Activated naive CD4-positive, alpha-beta T cell treated with Interleukin-2 at 50 U/mL for 16 hours (primary cell): Measurements from ENCODE around the gene CMKLR1.
A peak's percentile ranks its signal among the peaks of the same experiment; 100 is the strongest.

Source experiments
- DNase-seq: peaks from one replicate; pipeline ENCODE4 v3.0.0-alpha.2; 2020

Gene CMKLR1

DNA sequence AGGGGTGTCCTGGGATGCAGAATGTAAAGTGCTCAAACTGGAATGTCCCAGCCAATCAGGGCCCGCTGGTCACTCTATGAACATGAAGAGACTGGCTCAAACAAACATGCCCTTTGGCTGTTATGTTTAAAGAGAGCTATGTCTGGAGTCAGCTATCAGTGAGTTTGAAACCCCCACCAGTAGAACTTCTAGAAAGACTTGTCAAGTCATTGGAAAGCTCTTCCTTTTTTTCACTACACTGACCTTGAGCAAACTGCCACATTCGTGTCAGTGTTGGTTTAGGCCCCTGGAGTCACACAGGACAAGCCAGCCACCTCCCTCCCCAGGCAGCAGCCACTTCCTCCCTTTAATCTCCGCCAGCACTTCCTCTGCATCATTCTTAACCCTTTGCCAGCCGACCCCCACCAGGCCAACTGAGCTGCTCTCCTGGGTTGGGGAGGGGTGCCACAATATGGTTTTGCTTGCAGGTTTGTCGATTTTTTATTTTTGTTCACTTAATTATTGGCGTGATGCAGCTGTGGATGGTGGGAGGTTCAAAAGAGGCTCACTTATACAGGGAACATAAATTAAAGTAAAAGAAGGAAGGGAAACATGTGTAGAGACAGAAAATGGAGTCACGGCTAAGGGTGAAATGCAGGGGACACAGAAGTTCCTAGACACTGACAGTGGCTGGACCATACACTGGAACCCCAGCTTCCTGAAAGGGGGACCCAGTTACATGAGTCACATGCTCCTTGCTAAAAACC is 25.3 kb downstream of the CMKLR1 start:
- peak; percentile 12 for DNase-seq

DNA sequence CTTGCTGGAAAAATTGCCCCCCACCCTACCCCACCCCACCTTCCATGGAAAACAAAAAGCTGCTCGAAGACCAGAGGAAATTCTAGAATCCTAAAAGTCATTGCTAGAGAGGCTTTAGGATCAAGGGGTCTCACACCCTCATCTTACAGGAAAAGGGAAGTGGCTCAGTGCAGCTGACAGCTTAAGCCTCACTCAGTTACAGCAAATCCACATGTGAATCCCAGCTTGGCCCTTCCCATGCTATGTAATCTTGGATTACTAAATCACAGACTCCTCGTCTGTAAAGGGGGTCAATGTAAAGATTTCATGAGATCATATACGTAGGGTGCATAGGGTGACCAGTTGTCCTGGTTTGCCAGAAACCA is 25.9 kb downstream of the CMKLR1 start:
- DNase-seq = no peak

DNA sequence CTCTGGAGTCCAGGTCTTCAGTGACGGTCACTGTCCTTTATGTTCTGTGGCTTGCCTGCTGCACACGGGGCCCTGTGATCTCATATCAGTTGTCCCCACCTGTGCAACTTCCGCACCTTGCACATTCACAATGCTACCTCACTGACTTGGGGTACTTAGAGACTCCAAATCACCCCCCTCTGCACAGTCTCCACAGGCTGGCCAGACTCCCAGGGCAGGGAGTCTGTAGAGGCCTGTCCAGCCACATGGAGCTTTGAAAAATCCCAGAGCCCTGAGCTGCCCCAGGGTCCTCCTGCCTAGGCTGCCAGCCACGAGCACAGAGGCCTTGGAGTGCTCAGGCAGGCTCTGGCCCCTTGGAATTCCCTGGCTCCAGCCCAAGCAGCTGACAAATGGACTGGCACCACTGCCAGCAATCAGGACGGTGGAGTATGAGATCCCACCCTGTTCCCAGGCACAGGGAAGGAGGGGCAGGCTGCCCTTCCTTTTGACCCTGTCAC is 26.4 kb downstream of the CMKLR1 start:
- DNase-seq = no peak

DNA sequence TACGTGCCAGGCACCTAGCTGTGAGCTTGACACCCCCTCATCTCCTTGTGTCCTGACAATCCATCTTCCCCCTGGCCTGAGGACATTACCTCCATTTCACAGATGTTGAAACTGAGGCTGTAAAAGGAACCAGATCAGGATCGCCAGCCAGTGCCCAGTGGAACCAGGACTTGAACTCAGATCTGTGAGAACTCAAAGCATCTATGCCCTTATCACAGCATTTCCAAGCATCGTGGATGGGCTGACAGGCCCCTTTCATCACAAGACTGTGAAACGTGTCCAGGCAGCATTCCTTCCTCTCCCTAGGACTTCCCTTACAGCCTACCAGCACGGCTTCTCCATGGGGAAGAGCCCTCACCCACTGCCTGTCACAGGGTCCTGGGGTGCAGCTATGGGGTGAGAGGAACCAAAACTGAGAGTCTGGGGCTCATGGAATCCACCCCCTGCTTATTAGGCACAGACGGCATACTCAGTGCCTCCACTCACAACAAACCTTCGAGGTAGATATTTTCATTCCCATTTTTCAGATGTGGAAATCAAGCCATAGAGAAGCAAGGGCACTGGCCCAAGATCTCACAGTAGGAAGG is 26.9 kb downstream of the CMKLR1 start:
- no peak for DNase-seq

DNA sequence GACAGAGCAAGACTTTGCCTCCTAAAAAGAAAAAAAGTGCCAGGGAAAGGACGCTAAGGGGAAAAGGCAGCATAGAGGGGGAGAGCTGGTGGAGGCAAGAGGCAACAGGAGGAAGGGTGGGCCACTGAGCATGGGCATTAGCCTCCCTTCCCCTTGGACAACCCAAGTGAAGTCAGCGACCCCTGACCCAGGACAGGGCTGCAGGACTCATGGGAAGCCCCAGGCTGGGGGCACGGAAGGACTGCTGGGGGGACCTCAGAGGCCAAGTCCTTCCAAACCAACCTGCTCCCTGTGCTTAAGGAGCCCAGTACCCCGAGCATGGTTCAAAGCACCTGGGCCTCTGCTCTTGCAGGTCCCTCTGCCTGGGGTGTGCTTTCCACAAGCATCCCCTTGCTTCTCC is 27.5 kb downstream of the CMKLR1 start:
- DNase-seq = no peak

DNA sequence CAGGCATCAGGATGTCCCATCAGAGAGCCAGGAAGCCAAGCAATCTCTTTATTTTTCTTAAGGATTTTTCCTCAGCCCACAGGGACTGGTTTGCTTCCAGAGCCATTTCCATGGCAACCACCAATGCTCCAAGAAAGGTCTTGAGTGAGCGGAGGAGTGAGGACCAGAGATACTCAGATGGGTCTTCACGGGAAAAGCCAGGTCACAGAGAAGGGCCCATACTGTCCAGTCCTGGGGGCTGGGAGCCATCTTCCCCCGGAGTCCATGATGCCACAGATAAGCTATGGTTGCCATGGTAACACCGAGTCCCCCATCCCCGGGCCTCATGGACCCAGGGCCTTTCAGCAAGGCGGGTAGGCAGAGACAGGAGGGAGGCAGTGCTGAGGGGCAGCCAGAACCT is 28.6 kb downstream of the CMKLR1 start:
- DNase-seq = no peak

DNA sequence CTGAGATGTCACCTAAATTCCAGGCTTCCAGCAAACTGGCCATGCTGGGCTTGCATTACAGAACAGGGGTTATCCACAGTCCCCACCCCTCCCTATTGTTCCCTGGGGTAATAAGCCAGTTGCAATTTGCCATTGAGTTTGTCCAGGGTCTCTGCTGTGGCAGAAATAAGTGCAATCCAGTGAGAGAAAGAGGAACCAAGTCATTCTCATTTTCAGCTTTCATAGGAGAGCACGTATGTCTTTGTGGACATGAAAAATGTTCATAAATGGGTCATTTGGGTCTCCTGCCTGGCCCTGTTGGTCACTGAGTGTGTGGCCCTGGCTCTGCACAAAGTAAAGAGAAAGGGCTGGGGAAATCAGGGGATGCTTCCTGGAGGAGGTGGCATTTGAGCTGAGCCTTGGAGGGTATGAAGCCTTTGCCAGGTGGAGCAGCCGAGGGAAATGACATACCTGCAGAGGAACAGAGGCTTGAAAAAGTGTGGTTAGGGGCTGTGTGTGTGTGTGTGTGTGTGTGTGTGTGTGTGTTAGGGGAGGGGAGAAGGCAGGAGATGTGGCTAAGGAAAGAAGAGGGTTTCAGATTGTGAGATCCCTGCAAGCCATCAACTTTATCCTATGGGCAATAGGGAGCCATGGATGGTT is 29.3 kb downstream of the CMKLR1 start:
- DNase-seq = no peak

DNA sequence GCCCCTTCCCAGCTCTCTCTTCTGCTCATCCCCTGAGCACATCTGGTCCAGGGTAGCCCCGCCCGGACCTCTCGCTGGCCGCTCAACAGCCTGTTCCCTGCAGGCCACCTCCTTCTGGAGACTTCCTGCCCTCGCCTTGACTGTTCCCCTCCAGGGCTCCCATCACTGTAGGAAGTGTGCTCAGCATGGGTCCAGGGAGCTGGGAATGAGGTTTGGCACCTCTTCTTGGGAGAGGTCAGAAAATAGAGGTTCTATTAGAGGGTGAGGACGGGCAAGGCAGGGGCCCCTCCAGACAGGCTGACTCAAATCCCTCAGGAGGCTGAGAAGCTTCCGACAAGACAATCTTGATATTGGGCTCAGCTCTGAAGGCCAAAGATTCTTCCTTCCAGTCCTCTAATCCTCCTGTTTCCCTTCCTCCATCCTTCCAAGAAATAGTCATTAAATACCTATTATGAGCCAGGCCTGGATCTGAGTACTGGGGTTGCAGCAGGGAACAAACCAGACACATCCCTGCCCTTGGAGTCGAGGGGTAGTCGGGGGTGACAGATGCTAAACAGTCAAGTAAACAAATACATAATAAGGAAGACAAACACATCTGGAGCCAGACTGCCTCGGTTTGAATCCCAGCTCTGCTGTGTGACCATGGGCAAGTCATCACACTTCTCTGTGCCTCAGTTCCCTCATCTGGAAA is 30.6 kb downstream of the CMKLR1 start:
- no peak for DNase-seq

DNA sequence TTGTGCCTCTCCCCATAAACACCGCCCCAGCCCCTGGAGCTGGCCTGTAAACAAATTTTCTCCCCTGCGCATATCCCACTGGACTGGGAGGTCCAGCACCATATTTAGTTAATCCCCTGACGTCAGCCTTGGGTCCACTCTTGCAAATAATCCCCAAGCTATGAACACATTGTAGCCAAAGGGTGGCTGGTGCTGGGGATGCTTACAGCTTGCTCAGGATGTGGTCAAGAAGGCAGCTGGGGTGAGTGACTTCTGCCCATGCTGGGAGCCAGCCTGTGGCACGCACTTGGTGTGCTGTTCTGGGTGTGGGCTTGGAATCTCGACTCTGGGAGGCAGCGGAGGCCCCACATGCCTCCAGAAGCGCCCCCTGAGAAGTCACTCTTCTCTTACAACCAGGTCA is 32.1 kb downstream of the CMKLR1 start:
- no peak for DNase-seq

DNA sequence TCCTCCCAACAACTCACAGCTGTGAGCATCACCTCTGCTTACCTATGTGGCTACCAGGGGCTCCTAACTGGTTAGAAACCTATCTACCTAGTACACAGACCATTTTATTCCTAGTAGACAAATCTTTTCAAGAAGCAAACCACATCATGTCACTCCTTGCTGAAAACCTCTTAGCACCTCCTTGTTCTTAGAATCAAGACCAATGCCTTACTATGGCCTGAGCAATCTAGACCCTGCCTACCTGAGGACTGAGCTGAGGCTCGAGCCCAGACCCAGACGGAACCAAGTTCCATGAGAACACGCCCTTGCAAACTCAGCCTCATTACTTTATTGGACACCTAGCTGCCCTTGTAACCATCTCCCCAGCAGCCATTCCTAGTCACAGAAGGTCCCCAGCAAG is 32.6 kb downstream of the CMKLR1 start:
- DNase-seq = no peak

DNA sequence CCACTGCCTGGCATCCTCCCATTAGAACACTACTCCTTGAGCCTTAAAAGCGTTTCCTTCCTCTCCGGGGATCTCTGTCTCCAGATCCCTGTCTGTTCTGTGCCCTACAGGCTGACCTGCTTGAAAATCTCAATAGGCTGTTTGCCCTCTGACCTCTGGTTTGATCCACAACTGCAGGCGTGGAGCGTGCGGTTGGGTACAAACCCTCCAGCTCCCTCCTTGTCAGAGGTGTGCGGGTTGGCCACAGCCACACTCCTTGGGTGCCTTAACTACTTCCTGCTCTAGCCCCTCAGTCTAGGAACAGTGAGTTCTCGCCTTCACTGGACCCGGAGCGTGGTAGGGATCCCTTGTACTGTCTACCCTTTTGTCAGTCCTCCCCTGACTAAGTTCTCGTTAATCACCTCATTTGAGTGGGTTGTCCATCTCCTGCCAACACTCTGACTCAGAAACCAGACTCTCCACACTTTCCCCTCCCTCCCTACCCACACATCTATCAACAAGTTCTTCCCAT is 33.1 kb downstream of the CMKLR1 start:
- DNase-seq = no peak

DNA sequence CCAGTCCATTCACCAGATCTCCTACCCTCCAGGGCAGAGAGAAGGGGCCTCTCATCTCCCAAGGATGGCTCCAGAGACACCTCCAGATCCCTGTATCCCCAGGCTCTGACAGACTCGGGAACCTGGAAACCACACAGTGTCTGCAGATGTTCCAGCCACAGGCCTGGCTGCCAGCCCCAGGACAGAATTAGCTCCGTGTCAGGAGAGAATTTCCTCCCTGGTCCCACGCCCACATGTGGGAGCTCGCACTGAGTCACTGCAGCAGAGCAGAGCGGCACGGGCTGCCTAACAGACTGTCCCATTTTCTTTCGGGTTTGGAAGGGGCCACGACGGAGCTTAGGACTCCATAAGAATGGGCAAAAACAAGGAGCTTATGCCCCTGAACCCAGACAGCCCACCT is 33.6 kb downstream of the CMKLR1 start:
- peak; percentile 31 for DNase-seq

DNA sequence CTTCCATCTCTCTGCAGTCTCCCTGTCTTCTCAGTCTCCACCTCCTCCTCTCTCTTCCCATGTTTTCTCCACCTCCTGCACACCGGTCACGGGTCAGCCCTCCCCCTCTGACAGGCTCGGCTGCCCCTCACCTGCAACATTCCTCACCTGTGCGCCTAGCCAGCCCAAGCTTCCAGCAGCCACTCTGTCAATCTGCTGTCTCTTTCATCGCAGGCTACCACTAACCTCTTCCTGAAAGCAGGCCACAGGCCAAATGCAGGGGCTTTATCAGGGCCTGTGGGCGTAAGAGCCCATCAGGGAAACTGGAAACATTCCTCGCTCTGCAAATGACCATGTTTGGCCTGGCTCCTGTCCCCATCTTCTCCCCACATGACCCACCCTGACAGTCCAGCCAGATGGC is 34.5 kb downstream of the CMKLR1 start:
- DNase-seq = no peak

DNA sequence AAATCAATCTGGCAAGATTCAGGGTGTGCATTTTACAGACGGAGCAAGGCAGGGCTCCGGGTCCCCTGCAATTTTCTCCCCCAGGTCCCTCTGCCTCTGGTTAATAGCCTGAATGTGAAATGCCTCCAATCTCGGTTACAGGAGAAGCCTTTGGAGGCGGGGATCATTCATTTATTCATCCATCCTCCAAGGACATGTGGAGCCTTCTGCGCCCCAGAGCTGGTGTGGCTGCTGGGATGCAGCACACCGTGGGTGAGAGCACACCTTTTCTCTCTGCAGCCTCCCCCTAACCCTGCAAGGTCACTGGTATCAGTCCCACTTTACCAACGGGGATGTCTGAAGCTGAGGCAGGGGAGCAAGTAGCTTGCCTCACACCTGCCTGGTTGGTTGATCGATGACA is 35.4 kb downstream of the CMKLR1 start:
- DNase-seq = no peak

DNA sequence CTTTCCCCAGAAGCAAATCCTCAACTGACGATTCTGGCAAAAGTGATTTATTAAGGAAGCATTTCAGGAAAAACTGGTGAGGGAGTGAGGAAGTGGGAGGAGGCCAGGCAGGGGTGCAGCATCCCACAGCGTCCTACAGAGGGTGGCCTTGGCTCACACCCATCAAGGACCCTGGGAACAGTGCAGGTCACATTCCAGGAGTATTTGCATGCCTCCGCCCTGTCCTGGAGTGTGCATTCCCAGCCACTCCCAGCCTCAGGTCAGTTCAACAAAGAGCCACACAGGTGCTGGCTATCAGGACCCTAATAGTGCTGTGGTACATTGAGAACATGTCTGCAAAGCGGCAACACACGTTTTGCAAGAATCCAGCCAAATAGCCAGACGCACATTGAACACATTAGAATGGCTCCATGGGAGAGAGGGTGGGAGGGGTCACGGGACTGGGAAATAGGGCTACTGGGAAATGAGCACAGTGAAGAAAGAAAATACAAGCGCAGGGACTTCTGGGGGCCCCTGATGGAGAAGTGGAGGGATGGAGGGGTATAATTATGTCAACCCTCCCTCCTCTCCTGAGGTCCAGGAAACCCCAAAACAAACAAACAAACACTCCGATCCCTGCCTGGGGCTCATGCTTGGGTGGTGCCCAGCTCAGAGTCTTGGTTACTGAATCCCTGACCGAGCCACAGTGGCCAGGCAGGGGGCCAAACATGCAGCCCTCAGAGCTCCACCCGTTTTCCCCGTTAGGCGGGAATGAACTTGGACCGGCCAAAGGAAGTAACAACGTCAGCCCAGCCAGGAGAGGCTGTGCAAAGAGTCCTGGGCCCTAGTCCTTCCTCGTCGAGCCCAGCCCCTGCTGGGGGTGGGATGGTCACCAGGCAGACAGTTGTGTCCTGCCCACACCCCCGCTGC is 36.5 kb downstream of the CMKLR1 start:
- no peak for DNase-seq

DNA sequence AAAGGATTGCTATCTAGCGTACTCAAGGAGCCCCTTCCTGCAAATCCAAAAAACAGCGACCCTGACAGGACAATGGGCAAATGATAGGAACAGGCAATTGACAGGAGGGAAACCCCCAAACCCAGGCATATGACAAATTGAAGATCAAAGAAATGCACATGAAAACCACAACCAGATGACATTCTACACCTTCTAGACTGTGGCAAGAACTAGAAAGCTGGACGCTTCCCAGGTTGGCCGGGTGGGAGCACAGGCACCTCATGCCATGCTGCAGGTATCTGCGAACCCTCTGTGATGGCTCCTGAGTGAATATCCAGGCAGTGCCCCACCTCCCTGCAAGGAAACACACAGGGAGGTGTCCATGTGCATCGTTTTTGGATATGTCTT is 37.1 kb downstream of the CMKLR1 start:
- no peak for DNase-seq

DNA sequence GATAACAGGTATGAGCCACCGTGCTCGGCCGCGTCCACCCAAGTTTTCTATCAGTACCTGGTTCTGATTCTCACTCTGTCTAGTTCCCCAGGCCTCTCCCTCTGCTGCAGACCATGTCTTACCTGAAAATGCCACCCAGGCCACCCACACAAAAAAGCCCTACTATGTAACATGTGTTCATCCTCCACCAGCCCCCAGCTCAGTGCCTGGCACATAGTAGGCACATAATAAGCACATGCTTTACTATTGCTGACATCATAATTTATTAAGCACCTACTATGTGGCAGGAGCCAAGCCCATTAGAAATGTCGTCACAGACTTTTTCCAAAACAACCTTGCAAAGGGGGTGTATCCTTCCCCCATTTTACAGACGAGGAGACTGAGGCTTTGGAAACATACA is 37.8 kb downstream of the CMKLR1 start:
- no peak for DNase-seq

DNA sequence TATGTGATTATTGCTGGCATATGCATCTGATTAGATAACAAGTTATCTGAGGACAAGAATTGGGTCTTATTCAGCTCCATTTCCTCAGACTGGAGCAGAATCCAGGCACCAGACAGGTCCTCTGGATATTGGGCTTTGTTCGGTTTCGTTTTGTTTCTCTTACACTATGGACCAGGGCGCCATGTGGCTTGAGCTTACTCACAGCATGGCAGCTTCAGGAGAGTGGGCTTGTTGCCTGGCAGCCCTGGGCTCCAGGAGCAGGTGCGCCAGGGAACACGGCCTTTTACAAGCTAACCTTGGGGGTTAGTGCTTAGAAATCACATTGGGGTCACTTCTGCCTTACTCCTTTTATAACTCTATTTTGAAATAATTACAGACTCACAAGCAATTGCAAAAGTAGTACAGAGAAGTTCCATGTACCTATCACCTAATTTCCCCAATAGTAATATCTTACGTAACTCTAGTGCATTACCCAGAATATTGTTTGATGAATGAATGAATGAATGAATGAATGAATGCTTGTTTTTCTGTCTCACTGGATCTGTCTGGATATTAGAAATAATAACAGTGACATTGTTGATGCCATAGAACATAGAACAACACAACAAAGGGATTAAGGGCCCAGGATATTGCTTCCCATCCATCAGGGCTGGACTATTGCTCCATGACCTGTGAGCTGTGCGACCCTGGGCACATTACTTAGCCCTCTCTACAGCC is 39.0 kb downstream of the CMKLR1 start:
- no peak for DNase-seq

DNA sequence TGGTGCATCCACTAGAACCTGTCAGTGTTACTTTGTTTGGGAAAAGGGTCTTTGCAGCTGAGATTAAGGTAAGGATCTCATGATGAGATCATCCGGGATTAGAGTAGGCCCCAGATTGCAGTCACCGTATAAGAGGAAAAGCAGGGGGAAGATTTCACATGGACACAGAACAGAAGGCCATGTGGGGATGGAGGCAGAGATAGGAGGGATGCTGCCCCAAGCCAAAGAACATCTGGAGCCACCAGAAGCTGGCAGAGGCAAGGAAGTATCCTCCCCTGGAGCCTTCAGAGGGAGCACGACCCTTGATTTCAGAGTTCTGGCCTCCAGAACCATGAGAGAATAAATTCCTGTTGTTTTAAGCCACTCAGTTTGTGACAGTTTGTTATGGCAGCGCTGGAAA is 39.6 kb downstream of the CMKLR1 start:
- DNase-seq = no peak

DNA sequence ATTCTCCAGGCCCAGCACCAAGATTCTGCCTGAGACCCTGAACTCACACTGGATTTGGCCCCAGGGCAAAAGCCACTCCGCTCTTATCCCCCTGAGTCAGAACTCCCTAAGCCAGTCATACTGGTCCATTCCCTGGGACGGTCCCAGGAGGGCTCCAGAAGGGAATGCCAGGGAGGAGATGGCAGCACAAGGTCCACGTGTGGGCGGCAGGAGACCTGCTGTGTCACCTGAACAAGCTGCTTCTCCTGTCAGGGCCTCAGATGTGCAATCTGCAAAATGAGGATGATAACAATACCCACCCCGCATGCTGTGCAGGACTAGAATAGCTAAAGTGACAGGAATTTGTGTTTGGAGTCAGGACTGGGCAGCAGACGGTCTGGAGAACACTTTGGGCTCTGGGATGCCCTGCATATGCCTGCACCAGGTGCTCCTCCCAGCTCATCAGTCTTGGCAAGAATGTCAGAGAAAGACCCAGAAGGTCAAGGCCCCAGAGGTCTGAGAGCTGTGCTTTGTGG is 40.3 kb downstream of the CMKLR1 start:
- no peak for DNase-seq

DNA sequence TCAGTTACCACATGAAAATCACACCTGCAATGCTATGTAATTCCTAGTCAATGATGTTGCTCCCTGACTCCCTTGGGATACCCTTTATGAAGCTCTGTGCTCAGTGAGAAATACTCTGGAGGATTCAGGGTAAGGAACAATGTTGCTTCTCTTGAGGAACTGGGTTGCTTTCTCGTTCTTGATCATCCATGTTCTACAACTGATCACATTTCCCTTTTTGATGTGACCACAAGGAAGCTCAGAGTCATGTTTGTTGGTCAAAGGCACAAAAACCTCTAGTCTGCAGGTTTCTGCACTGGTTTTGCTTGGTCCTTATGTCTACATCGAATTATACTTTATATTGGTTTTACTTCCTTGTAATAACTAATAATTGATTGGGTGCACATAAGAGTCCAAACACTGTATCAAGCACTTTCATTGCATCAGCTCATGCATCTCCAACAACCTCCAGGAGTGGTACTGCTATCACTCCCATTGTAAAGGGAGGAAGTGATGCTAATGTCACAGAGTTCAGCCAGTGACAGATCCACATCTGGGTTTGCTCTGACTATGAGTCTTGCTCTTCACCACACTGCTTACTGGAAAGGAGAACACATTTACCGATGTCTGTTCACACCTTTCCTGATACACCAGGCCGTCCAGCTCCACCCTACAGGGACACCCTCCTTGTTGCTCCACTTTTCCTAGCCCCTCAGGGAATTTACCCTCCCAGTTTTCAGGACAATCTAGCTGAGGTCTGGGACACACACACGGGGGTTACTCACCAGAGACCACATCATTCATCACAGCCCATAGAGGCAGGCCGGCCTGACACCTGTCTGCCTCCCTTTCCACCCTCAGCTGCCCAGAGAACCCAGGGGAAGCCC is 41.0 kb downstream of the CMKLR1 start:
- DNase-seq = no peak
